GM23248 (cell line): ENCODE measurements around the gene TULP3.

ENCODE experiments used
- EZH2 ChIP-seq: fragments of 200-600 bp; sonication (generic); IDR thresholded peaks from 2 replicates; pipeline ENCODE4 v1.6.1; 2018; ENCODE audit warnings: antibody characterized with exemption, mild to moderate bottlenecking; ENCODE audit not compliant: insufficient read depth, poor library complexity, severe bottlenecking
- EZH2phosphoT487 ChIP-seq: fragments of 200-600 bp; sonication (generic); IDR thresholded peaks from 2 replicates; pipeline ENCODE4 v1.6.1; 2018; ENCODE audit warnings: antibody characterized with exemption, moderate library complexity, mild to moderate bottlenecking, low read depth; ENCODE audit not compliant: insufficient read depth

- TF ChIP-seq EZH2, result no peak
- TF ChIP-seq EZH2phosphoT487, result no peak
Observed at GRCh38 chr12:2982361-2982760, 91.7 kb downstream of the TULP3 start.
